Tibial nerve (tissue), 4 donors: Measurements from ENCODE around the gene ZBTB21. TPM values are rescaled to one million over a fixed set of nuclear protein-coding genes. Genes with fewer than 3 reads are reported as not detected.
A peak's percentile ranks its signal among the peaks of the same experiment; 100 is the strongest.

ENCODE experiments used
- DNase-seq, 2 donors: peaks; one replicate each; pipeline ENCODE4 v3.0.0-alpha.2; 2019; ENCODE audit warnings: low spot score in 2 of 2
- H3K27ac ChIP-seq, 4 donors: fragments of 200-600 bp; sonication (generic) in 3 of 4; one replicate each; pipeline ENCODE4 v1.5.1; 2017 to 2019; ENCODE audit warnings: mild to moderate bottlenecking in 1 of 4
- H3K27me3 ChIP-seq, 2 donors: fragments of 200-600 bp; sonication (generic) in 1 of 2; one replicate each; pipeline versions ENCODE4 v1.5.1 to v1.6.0; 2017 to 2019
- H3K36me3 ChIP-seq, 3 donors: fragments of 200-600 bp; sonication (generic); one replicate each; pipeline ENCODE4 v1.5.1; 2018 to 2019
- H3K4me1 ChIP-seq, 4 donors: fragments of 200-600 bp; sonication (generic) in 3 of 4; one replicate each; pipeline ENCODE4 v1.5.1; 2017 to 2019
- H3K4me3 ChIP-seq, 4 donors: fragments of 200-600 bp; sonication (generic) in 3 of 4; one replicate each; pipeline ENCODE4 v1.5.1; 2017 to 2019; ENCODE audit warnings: mild to moderate bottlenecking in 1 of 4, moderate library complexity in 1 of 4
- H3K9me3 ChIP-seq, 4 donors: fragments of 200-600 bp; sonication (generic) in 3 of 4; one replicate each; pipeline ENCODE4 v1.5.1; 2017 to 2019
- EP300 ChIP-seq, 2 donors: sonication (generic); formaldehyde crosslinking; IDR thresholded peaks; one replicate each; pipeline ENCODE4 v1.6.1; 2017; ENCODE audit warnings: antibody characterized with exemption in 2 of 2, mild to moderate bottlenecking in 1 of 2
- POLR2A ChIP-seq, 2 donors: fragments of 450-650 bp; IDR thresholded peaks; one replicate each; pipeline ENCODE4 v1.6.1; 2017; ENCODE audit warnings: antibody characterized with exemption in 2 of 2, mild to moderate bottlenecking in 2 of 2, moderate library complexity in 2 of 2
- WGBS, 2 donors: methylation state at CpG; one replicate each; pipeline ENCODE4 v1.1.5; 2018; 5-methylcytosine and 5-hydroxymethylcytosine counted together
- total RNA-seq, 4 donors: library from RNA; depleted of rRNA; stranded (reverse); fragments of >200 nt; gene quantifications; one replicate each; pipeline ENCODE4 v1.1.0, GENCODE V29; 2016
- TF ChIP-seq, protein P1 (sequence below), 5 experiments: fragments of 200-600 bp in 3 of 5; fragments of 450-650 bp in 2 of 5; sonication (generic) in 3 of 5; IDR thresholded peaks; one replicate each; pipeline ENCODE4 v1.5.1; 2016 to 2019; ENCODE audit warnings: antibody characterized with exemption in 5 of 5, mild to moderate bottlenecking in 3 of 5, moderate library complexity in 2 of 5

ZBTB21 gene
- total RNA-seq, 4 donors from 2014 or later: 9.4 to 13.8 (median 10.6) TPM

GRCh38 chr21:41970751-41971653 is 39.2 kb downstream of the ZBTB21 start:
- WGBS, 2 donors: 65% methylated on average over 20 of the region's 20 CpGs
- H3K4me3 ChIP-seq: no peak overlapping the region
- no peaks in the 10 kb centered on the region for H3K36me3 ChIP-seq
- H3K27me3 ChIP-seq: no peaks in the 10 kb centered on the region
- no peaks in the 10 kb centered on the region for H3K9me3 ChIP-seq
- H3K4me1 ChIP-seq: peaks cover 0 to 9% (median 0%) of the 10 kb centered on the region in 4 donors
- DNase-seq: peak in 1 of 2 donors; percentile 3
- TF ChIP-seq POLR2A (IDR thresholded peaks at IDR 0.05) (no peak), EP300 (IDR thresholded peaks at IDR 0.05) (no peak)
- TF ChIP-seq, protein P1, sequence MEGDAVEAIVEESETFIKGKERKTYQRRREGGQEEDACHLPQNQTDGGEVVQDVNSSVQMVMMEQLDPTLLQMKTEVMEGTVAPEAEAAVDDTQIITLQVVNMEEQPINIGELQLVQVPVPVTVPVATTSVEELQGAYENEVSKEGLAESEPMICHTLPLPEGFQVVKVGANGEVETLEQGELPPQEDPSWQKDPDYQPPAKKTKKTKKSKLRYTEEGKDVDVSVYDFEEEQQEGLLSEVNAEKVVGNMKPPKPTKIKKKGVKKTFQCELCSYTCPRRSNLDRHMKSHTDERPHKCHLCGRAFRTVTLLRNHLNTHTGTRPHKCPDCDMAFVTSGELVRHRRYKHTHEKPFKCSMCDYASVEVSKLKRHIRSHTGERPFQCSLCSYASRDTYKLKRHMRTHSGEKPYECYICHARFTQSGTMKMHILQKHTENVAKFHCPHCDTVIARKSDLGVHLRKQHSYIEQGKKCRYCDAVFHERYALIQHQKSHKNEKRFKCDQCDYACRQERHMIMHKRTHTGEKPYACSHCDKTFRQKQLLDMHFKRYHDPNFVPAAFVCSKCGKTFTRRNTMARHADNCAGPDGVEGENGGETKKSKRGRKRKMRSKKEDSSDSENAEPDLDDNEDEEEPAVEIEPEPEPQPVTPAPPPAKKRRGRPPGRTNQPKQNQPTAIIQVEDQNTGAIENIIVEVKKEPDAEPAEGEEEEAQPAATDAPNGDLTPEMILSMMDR (IDR thresholded peaks at IDR 0.05): no peak
- H3K27ac ChIP-seq: no peak overlapping the region

DNA sequence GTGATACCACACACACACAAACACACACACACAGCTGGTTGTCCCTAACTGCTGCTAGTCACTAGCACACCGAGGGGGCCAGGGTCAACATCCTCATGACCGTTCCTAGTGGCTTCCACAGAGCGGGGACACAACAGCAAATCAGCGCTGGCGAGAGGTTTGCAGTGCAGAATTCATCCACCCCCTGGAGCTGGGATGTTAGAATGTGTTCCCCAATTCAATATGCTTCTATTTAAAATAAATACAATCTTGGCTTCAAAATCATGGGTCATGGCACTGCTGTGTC is 40.1 kb downstream of the ZBTB21 start:
- Histone ChIP-seq H3K36me3 (no peaks in the 10 kb centered on the region), H3K9me3 (no peaks in the 10 kb centered on the region), H3K27ac (no peak overlapping the region), H3K27me3 (no peaks in the 10 kb centered on the region), H3K4me3 (no peak overlapping the region), H3K4me1 (peaks cover 0 to 15% (median 0%) of the 10 kb centered on the region in 4 donors)
- 56 to 64% methylated on average over 5 of the region's 5 CpGs for WGBS, 2 donors
- TF ChIP-seq, protein P1 (IDR thresholded peaks at IDR 0.05): no peak
- no peak for TF ChIP-seq POLR2A (IDR thresholded peaks at IDR 0.05)
- no peak for TF ChIP-seq EP300 (IDR thresholded peaks at IDR 0.05)
- DNase-seq: no peak

DNA sequence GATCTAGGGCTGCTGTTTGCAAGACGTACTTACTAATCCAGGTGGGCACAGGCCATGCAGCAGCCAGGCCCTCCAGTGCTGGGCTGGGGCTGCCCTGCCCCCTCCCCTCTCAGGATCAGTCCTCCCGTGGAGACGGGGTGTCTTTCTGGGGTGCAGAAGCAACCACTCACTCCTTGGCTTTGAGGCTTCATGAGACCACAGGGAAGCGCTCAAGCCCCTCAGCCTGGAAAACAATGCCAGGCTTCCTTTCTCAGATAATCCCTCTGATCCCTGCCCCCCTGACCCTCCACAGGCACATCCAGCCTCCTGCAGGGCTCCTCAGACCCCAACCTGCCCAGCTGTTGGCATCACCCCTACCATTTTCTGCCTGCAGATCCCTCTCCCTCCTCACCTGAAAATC is 42.5 kb downstream of the ZBTB21 start:
- Histone ChIP-seq H3K4me3 (no peak overlapping the region), H3K36me3 (no peaks in the 10 kb centered on the region), H3K9me3 (no peaks in the 10 kb centered on the region), H3K27me3 (no peaks in the 10 kb centered on the region), H3K27ac (no peak overlapping the region), H3K4me1 (peaks cover 0 to 15% (median 0%) of the 10 kb centered on the region in 4 donors)
- no peak for TF ChIP-seq POLR2A (IDR thresholded peaks at IDR 0.05)
- no peak for TF ChIP-seq EP300 (IDR thresholded peaks at IDR 0.05)
- TF ChIP-seq, protein P1 (IDR thresholded peaks at IDR 0.05): no peak
- WGBS, 2 donors: 89 to 90% methylated on average over 4 of the region's 4 CpGs
- no peak for DNase-seq

- 92 to 93% methylated on average over 10 of the region's 10 CpGs for WGBS, 2 donors
- Histone ChIP-seq H3K4me3 (no peak overlapping the region), H3K36me3 (no peaks in the 10 kb centered on the region), H3K4me1 (peaks cover 0 to 15% (median 0%) of the 10 kb centered on the region in 4 donors), H3K27ac (no peak overlapping the region), H3K27me3 (no peaks in the 10 kb centered on the region), H3K9me3 (no peaks in the 10 kb centered on the region)
- TF ChIP-seq POLR2A (IDR thresholded peaks at IDR 0.05): no peak
- peak in 1 of 2 donors; percentile 2 for DNase-seq
Observed at GRCh38 chr21:41966872-41967621, 43.1 kb downstream of the ZBTB21 start.

- Histone ChIP-seq H3K4me1 (peaks cover 0 to 20% (median 0%) of the 10 kb centered on the region in 4 donors), H3K27me3 (no peaks in the 10 kb centered on the region), H3K9me3 (no peaks in the 10 kb centered on the region), H3K4me3 (no peak overlapping the region), H3K36me3 (no peaks in the 10 kb centered on the region), H3K27ac (no peak overlapping the region)
- no peak for TF ChIP-seq EP300 (IDR thresholded peaks at IDR 0.05)
- TF ChIP-seq, protein P1 (IDR thresholded peaks at IDR 0.05): no peak
- no peak for TF ChIP-seq POLR2A (IDR thresholded peaks at IDR 0.05)
- 56 to 66% methylated on average over 11 of the region's 11 CpGs for WGBS, 2 donors
- peak in 1 of 2 donors; percentile 13 for DNase-seq
Observed at GRCh38 chr21:41966041-41966833, 43.9 kb downstream of the ZBTB21 start.
